HFF-Myc (cell line): ENCODE data around the gene TRIP11.

Source experiments
- DNase-seq: peaks from one replicate; pipeline ENCODE4 v3.0.0-alpha.2; 2011; ENCODE audit warnings: low read depth; ENCODE audit errors: extremely low read depth
- H3K4me3 ChIP-seq: replicated peaks from 2 replicates; pipeline ENCODE4 v1.5.1; 2011; ENCODE audit warnings: low read depth, mild to moderate bottlenecking, control low read depth, low read length
- CTCF ChIP-seq: IDR thresholded peaks from 2 replicates; pipeline ENCODE4 v1.5.1; 2012; ENCODE audit warnings: mild to moderate bottlenecking, low read depth, low read length, control low read depth; ENCODE audit errors: missing control alignments

The TRIP11 gene

GRCh38 chr14:91925001-91925726 is 114.7 kb downstream of the TRIP11 start:
- no peak for DNase-seq
- H3K4me3 ChIP-seq = no peak overlapping the region
- TF ChIP-seq CTCF = no peak

GRCh38 chr14:91920526-91920925 is 119.3 kb downstream of the TRIP11 start:
- H3K4me3 ChIP-seq = no peak overlapping the region
- TF ChIP-seq CTCF = no peak
- DNase-seq = no peak

- no peak for TF ChIP-seq CTCF
- H3K4me3 ChIP-seq = no peak overlapping the region
- DNase-seq = no peak
Measured at GRCh38 chr14:91919814-91920213, 120.0 kb downstream of the TRIP11 start.

- TF ChIP-seq CTCF = no peak
- H3K4me3 ChIP-seq = no peak overlapping the region
- DNase-seq = no peak
Measured at GRCh38 chr14:91918186-91918883, 121.5 kb downstream of the TRIP11 start.
